Lung microvascular endothelial cell (primary cell): ENCODE data around the gene SLC25A21. TPM values are rescaled to one million over a fixed set of nuclear protein-coding genes. Genes with fewer than 3 reads are reported as not detected.
"Not testable (repeated sequence)": the region's sequence is repeated elsewhere in the genome, so short reads cannot be mapped to it uniquely, and the experiment has no call there.

Experiments used
- DNase-seq, 2 donors: peaks; one replicate each; pipeline versions ENCODE4 v3.0.0 to v3.0.0-alpha.2; 2010; ENCODE audit warnings: low read depth in 2 of 2
- total RNA-seq: library from RNA; depleted of rRNA; stranded (reverse); fragments of >200 nt; gene quantifications from 2 replicates; pipeline ENCODE4 v1.2.1, GENCODE V29; 2014

Gene SLC25A21
- total RNA-seq, 1 donor from 2014 or later = 0.20 TPM

DNA sequence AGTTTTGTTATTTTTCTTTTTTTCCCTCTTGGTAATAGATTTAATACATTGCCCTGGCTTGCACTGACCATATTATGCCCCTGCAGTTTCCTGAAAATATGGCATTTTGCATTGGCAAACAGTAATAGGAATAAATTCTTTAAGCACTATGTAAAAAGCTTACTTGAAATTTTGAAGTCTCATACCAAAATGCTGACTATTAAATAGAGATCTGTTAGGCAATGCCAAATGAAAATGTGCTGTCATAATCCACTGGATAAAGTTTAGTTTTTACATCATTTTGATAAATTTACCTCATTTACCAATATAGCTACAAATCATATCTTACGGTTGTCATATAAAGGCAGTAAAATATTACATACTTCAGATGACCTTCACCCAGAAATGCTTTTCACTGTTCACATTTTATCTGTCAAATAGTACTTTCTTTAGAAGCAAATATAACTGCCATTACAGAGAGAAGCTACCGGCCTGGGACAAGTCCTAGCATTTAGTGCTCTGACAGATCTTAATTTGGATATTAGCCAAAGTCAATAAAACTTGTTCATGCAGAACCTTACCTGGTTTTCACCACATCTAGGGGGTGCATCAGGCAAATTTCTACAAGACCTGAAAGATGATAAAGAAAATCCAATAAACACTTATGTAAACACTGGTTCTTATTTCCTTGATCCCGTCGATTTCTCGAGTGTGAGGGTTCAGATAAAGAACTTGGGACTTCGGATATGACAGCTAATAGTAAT is 297.8 kb downstream of the SLC25A21 start:
- no peak for DNase-seq

DNA sequence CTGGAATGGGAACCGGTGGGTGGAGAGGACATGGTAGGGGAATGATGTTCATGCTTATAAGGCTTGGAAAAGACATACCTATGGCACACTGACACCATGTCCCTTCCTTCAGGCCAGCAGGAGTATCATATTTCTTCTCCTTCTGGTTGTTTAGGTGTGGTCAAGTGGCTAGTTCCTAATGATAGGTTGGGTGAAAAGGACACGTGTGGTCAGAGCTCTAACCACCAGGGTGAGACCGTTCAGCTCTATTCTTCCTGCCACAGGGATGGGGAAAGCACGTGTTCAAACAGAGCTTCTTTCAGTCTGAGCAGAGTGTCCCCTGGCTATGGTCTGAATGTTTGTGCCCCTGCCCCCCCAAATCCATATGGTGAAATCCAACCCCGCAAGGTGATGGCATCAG is 301.6 kb downstream of the SLC25A21 start:
- DNase-seq = no peak

DNA sequence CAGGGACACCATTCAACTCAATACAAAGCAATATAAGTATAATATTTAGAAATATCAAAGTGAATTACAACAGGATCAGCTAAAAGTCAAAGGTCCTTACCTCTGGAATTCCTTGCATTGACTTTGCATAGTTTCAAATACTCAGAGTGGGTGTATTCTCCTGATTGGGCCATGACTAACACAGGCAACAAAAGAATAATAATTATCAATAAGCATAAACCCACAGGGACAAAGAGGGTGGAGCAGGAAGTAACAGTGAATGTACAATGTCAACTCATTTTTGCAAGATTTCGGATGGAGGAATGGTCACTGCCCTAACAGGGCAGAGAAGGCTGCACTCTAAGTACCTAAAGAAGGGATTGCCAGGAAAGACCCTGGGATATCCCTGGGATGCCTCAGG is 303.3 kb downstream of the SLC25A21 start:
- DNase-seq = no peak

DNA sequence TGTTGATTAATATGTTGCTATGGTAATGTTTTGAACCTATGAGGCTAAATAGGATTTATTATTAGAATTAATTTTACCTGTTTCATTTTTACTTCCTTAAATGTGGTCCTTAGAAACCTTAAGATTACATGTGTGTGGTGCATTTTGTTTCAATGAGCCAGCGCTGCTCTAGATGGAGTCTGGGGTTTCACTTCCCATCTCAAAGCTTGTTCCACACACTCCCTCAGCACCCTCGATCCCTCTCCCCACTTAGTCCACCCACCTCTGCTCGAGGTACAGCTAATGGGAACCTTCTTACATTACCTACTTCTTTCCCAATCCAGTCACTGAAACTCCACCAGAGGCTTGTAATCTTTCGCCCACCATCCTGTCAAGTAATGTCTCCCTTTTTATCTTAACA is 305.5 kb downstream of the SLC25A21 start:
- no peak for DNase-seq

DNA sequence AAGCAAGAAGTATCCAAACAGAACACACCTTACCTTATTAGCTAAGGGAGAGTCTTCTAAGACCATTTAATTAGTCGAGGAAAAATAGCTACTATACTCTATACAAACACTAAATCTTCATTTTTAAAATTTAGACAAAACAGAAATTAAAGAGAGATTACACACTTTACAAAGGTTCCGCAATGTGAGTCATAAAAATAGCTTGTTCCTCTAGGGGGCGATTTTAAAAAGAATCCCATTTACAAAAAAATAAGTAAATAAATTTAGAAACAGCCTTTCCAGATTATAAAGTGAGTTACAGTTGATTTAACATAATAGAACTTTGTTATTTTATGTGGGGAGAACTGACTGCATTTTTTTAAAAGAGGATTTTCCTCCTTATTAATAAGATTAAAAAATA is 309.1 kb downstream of the SLC25A21 start:
- no peak for DNase-seq

DNA sequence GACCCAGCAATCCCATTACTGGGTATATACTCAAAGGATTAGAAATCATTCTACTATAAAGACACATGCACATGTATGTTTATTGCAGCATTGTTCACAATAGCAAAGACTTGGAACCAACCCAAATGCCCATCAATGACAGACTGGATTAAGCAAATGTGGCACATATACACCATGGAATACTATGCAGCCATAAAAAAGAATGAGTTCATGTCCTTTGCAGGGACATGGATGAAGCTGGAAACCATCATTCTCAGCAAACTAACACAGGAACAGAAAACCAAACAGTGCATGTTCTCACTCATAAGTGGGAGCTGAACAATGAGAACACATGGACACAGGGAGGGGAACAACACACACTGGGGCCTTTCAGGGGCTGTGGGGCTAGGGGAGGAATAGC is 310.2 kb downstream of the SLC25A21 start:
- DNase-seq = not testable (repeated sequence)

DNA sequence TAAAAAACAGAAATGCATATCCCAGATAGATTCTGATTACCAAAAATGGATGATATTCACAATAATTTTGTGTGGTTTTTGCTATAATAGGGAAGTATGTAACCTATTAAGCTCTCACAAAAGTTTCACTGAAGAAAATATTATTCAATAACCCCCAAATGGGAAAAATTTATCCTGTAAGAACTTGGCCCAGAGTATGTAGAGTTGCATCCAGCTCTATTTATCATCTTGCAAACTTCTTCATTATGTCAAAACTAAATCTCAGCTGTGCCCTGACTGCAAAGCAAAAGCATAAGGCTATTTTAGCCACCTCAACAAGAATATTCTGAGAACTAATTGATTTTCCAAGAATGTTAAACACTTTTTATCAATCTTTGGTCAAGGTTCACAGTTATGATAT is 311.6 kb downstream of the SLC25A21 start:
- no peak for DNase-seq

DNA sequence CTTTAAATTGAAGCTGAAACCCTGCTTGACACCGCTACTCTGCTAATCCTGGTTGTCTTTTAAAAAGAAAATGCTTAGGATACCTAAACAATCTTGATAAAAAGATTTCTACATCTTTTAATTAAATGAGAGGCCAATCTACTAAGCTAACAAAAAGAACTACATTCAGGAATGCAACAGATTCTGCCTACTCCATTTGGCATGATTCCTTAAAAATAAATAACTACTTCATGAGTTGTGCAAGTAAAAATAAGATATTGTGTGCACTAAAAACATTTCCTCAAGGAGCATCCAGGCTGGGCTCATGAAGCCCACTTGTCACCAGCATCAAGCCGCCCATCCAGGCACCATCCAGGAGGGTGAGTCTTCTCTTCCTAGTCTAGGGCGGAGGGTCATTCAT is 313.3 kb downstream of the SLC25A21 start:
- DNase-seq = no peak

DNA sequence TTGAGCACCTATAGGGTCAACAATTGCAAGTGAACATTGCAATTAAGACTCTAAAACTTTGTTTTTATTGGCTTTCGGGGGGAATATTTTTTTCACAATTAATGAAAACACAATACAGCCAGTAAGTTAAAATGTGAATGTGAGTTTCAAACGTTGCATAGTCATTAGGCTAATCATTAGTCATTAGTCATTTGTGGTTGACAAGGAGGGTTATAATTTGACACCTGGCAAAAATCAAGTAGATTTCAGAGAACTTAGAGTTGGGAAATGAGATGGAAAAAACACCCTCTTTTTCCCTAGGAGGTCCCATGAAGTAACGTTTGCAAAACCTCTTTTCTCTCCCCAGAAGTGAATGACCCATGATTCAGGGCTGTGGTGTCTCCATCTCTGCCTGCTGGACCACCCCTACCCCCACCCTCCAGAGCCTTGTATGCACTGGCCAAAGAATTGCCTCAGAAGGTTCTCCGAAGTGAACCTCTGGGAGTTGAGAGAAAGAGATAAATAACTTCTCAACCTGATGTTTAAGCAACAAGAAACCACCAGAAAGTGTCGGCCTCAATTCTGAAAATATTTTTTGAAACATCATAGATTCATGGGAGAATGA is 314.5 kb downstream of the SLC25A21 start:
- no peak for DNase-seq

DNA sequence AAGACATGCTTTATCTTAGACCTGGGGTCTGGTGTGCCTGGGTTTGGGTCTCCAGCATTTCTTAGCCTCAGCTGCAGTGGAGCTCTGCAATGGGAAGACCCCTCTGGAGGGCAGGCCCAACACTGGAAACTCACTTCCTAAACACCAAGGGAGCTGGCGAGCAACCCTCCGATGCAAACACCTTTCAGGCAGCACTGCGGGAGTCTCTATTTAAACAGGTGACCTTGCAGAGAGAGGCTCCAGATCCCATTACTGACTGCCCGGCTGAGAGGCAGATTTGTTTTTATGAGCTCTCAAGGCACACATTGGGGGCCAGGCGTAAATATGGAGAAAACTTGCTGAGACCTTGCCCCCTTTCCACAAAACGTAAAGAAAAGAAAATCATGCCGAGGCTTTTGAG is 315.3 kb downstream of the SLC25A21 start:
- DNase-seq = no peak

DNA sequence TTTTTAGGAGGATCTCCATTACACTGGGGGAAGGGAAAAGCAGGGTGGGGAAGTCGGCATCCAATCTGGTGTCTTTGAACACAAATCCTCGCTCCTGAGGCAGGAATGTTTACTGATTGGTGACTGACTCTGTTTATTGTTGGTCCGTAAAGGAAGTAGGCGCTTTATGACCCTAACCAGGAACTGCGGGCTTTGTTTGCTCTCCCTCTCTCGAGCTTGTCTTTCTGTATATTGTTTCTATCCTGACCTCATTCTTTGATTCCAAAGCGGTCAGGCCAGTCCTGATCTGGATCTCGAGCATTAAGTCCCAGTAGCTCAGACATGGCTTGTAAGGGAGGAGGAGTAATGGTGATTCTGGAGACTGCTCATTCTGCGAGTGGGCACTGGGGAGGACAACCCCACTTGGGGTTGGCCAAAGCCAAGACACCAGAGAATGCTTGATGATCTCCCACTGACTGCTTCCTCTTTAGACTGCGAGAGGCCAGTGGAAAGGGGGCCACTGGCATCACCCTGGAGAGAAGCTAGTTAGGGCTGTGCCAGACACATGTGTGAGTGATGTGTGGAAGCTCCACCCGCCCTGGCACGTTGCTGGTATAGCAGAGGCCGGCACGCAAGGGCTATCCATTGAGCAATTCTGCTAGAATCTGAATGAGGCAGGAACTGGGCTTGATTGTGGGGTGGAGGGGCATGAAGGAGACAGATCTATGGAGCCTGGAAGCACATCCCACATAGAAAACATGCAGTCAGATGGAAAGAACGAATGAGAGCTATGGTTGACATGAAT is 316.1 kb downstream of the SLC25A21 start:
- no peak for DNase-seq

DNA sequence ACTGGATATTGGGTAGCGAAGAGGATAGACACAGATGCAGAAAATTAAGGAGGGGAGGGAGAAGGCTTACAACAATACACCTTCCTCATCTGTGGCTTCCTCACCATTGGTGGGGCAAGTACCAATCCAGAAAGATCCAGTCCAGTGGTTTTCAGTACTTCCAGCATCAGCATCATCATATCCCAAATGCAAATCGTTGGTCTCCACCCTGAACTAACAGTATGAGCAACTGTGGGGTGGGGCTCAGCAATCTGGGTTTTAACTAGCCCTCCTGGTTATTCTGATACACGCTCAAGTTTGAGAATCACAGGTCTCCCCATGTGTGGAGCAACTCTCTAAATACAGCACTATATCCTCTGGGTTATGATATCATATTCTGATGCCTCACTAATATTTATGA is 317.0 kb downstream of the SLC25A21 start:
- DNase-seq = no peak

DNA sequence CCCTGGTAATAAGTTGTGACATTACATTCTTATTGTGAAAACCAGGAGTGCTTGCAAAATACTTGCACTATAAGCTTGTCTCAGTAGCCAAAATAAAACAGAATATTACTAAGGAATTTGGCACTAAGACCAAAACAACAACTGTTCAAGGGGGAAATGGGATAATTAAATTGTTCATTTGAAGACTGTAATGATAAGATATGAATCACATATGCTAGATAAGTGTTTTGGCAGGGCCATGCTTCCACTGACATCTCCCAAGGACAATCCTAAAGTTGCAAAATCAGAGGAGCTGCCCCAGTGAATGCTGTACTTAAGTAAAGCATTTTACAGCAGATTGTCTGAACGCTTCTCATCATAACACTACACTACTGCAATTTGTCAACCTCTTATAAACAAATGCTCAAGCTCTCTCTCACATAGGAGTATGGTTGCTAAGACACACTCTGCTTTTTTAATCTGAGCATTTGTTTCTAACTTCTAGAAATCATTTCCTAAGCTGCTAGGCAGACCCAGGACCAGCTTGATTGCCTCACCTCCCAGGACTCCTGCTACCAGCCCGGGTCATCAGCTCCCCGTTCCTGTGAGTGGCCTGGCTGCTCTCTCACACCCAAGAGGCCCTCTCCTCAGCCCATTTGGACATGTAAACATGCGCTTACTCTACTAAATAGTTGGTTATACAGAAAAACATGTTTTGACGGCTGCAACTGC is 319.3 kb downstream of the SLC25A21 start:
- no peak for DNase-seq

DNA sequence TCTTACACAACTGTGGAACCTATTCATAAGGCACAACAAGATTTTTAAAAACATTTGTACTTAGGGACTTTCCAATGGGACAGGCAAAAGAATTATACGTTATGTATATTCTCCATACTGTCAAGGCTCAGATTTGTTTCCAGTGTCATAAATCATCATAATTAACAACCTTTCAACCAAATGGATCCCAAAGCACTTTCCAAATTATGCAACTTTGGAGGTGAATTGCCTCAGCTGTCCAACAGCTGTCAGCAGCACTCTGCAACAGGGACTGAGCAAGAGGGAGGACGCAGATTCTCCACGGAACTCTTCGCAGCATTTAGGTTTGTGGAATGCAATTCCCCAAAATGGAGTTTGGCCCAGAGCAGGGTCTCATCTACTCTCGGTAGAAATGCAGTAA is 324.2 kb downstream of the SLC25A21 start:
- DNase-seq = no peak

DNA sequence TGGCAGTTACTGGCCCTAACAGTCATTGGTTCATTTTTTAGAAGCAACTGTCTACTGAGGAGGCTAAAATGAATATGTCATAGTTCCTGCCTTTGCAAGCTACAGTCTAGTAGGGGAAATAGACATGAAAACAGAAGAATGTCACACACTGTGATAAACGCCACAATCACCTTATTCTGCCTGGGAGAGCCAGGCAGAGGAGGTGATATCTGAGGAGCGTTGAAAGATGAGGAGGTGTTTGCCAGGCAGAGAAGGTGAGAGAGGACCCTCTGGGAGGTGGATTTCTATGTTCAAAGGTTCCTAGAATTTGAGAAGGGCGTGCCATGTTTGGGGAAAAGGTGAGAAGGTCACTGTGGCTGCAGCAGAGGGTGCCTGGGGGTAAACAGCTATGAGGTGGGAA is 325.0 kb downstream of the SLC25A21 start:
- no peak for DNase-seq

DNA sequence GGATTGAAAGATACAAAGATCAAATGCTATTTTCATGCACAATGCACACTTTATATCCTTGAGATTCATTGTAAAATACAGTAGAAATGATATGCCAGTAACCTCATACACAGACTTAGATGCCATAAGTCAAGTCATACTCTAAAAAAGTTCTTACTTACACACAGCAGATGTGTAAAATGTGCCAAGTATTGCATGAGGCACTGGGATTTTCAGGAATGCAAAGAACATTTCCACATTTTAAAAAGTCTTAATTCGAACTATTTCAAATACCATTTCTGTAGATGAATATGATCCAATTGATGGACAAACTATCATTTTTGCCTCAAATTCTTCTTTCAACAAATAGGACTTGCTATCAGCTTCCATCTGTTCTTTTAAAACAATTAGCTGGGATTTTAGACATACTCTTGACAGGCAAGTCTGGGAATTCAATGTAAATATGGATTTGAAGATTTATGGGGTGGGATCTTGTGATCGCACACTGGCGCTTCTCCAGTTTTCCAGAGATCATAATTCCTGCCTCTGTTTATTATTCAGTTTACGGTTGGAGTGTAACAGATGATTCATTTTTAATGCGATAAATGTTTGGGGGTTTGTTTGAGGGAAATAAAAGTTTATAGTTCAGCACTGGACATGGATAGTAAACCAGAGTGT is 326.9 kb downstream of the SLC25A21 start:
- no peak for DNase-seq

DNA sequence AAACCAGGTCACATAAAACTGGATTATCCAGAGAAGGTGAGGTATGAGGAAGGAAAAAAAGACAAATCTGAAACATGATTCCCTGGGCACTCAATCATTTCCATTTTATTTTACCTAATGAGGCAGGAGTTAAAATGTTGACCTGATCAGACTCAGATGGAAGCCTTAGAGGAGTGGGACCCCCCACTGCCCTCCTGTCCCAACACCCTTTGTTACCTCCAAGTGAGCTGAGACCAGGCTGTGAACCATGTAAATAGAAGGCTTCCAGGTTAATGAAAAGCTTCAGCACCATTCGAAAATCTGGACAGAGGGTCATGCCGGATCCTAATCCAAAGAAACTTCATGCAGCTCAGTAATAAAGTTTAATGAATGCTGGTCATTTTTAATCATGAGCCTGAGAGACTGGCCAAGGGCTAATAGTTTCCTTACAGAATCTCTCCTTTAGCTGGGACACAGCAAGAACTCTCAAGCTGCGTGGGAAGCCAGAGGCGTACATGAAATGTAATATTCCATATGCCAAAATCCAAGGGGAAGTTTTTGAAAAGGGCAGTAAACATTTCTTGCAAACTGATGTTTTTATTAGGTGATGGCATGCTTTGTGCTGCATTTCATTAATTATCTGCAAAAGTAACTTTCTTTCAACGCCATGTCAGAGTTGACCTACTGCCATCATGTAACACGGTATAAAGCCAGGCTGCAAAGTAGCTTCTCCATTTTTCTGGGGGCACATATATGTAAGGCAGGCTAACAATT is 327.8 kb downstream of the SLC25A21 start:
- DNase-seq = no peak

DNA sequence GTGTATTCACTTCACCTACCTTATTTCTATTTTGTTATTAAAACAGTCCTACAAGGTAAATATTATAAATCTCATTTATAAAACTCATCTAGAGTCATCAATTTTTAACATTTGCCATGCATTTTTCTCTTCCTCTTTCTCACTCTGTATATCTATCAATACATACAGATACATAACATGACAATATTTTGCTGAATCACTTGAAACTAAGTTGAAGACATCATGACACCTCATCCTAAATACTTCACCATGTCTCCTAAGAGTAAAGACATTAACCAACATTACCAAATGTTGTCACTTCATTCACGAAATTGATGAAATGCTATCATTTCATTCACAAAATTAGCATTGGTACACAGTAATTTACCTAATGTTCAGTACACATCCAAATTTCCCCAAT is 329.0 kb downstream of the SLC25A21 start:
- DNase-seq = no peak

DNA sequence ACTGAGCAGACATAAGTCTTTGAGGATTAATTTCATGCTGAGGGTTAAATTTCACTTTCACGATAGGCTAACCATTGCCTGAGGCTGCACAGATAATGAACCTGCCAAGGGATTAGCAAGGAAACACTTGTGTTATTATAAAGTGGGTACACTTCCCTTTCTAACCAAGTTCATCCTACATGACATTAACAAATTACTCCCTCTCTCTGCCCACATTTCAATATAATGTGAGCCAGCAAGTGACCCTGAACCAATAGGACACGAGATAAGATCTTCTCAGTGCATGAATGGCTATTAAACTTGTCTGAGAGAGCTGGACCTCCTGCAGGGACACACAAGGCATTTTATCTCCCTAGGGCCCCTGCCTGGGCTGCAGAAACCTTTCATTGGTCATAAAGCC is 337.3 kb downstream of the SLC25A21 start:
- DNase-seq = no peak

DNA sequence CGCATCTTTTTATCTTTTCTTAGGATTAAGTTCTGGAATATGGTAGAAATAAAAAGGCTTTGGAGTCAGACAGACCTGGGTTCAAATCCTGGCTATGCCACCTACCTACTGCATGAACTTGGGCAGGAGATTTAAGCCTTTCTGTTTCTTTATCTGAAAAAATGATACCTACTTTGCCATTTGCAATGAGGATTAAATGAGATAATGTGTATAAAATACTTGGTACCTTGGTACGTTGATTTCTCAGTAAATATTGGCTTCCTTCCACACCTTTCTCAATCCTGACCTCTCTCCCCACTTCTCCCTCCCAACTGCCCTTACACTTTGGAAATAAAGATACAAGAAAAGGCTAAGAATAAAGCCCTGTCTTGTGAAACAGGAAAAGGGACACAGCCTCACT is 338.1 kb downstream of the SLC25A21 start:
- DNase-seq = no peak

DNA sequence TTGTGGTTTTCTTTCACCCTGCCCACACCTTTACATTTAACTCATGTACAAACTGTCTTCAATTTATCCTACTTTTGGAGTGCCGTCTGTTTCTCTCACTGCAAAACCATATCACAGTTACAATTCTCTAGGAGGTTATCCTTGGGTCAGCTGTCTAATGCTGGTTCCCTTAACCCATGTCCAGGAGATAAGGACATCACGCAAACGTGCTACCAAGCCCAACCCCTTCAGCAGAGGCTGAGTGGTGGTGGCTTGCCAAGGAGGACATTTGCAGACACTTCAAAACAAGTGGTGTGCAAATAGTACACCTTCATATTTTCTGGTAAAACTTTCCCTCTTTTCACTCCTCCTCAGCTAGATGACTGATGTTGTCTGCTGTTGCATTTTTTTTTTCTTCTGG is 342.9 kb downstream of the SLC25A21 start:
- no peak for DNase-seq
